Measurements from ENCODE around the gene KMT2B.

DNA sequence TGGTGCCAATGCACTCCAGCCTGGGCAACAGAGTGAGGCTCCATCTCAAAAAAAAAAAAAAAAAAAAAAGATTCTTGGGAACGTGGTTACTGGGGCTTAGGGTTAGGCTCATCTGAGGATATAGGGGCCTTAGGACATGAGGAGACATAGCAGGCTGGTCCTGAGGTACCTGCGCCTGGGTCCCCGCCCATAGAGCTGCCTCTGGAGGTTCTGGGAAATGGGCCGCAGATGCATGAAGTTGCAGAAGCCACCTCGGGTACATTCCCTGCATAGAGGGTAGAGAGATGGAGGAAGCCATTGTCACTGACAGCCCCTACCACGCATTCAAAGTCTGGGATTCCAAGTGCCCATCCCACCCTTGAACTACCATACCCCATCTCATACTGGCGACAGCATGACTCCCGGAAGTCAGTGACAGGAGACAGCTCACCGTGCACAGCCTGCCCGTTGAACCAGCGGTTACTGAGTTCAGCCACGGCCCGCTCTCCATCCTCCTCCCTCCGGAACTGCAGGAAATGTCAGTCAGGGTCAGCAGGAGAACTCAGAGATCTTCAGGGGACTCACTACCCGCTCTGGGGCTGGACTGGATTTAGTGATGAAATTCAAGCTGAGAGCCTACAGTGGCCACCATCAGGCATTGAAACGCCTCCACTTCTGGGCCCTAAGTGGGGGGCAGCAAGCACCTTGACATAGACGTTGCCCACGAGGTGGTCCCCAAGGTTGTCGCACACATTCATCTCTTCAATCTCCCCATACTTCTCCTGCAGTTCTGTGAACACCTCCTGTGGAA, 26.0 kb downstream of the KMT2B start:
- TF ChIP-seq POLR2AphosphoS5 (IDR thresholded peaks at IDR 0.05; ENCODE audit: borderline replicate concordance, low read depth, low read length) (no peak), EZH2 (IDR thresholded peaks at IDR 0.05) (no peak), FOXP2 (optimal IDR thresholded peaks at IDR 0.05; ENCODE audit: control extremely low read depth, extremely low read length, insufficient read depth) (no peak)

Measured in SK-N-MC (cell line).